ENCODE results near the gene BICC1. TPM values are rescaled to one million over a fixed set of nuclear protein-coding genes. Genes with fewer than 3 reads are reported as not detected.

BICC1 gene
- total RNA-seq, 6 experiments from 2014 or later, result 55.6 to 67.7 (median 64.8) TPM

DNA sequence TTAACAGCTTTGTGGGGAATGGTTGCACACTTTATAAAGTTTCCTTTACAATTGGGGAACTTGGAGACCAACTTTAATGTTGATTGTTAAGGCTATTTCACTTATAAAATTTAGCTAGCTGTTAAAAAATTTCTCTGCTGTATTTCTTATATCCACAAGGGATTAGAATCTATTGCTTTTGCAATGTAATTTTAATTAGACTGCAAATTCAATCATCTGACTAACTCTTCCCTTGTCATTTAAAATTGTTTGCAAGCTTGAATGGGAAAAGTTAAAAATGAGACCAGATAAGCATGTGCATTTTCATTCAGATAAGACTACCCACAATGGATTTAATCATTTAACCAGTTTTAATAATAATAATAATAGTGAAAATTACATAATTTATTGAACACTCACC, 213.2 kb downstream of the BICC1 start:
- H3K4me1 Mint-ChIP-seq (ENCODE audit: low read depth), result peaks cover 55% of the 10 kb centered on the region
- no peak overlapping the region for H3K27ac Mint-ChIP-seq
- TF ChIP-seq, protein P1, sequence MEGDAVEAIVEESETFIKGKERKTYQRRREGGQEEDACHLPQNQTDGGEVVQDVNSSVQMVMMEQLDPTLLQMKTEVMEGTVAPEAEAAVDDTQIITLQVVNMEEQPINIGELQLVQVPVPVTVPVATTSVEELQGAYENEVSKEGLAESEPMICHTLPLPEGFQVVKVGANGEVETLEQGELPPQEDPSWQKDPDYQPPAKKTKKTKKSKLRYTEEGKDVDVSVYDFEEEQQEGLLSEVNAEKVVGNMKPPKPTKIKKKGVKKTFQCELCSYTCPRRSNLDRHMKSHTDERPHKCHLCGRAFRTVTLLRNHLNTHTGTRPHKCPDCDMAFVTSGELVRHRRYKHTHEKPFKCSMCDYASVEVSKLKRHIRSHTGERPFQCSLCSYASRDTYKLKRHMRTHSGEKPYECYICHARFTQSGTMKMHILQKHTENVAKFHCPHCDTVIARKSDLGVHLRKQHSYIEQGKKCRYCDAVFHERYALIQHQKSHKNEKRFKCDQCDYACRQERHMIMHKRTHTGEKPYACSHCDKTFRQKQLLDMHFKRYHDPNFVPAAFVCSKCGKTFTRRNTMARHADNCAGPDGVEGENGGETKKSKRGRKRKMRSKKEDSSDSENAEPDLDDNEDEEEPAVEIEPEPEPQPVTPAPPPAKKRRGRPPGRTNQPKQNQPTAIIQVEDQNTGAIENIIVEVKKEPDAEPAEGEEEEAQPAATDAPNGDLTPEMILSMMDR (IDR thresholded peaks at IDR 0.05), result no peak
- H3K4me3 Mint-ChIP-seq, result no peak overlapping the region
- peaks cover 14% of the 10 kb centered on the region for H3K9me3 Mint-ChIP-seq
- DNase-seq, result no peak
- peaks cover 27% of the 10 kb centered on the region for H3K36me3 Mint-ChIP-seq (ENCODE audit: low read depth)
- peaks cover 3% of the 10 kb centered on the region for H3K27me3 Mint-ChIP-seq (ENCODE audit: insufficient read depth)

GRCh38 chr10:58727633-58728032, 215.0 kb downstream of the BICC1 start:
- DNase-seq, result no peak
- H3K36me3 Mint-ChIP-seq (ENCODE audit: low read depth), result peaks cover 40% of the 10 kb centered on the region
- peaks cover 40% of the 10 kb centered on the region for H3K4me1 Mint-ChIP-seq (ENCODE audit: low read depth)
- H3K4me3 Mint-ChIP-seq, result no peak overlapping the region
- H3K27ac Mint-ChIP-seq, result no peak overlapping the region
- TF ChIP-seq, protein P1 (IDR thresholded peaks at IDR 0.05), result no peak
- peaks cover 26% of the 10 kb centered on the region for H3K9me3 Mint-ChIP-seq
- peaks cover 3% of the 10 kb centered on the region for H3K27me3 Mint-ChIP-seq (ENCODE audit: insufficient read depth)

DNA sequence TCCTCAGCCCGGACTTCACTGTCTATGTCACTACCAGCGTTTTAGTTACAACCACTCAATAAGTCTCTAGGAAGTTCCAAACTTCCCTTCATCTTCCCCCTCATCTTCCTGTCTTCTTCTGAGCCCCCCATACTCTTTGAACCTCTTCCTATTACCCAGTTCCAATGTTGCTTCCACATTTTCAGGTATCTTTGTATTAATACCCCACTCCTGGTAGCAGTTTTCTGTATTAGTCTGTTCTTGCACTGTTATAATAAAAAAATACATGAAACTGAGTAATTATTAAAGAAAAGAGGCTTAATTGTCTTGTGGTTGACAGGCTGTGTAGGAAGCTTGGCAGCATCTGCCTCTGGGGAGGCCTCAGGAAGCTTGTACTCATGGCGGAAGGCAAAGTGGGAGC, 218.6 kb downstream of the BICC1 start:
- H3K36me3 Mint-ChIP-seq (ENCODE audit: low read depth), result peaks cover 40% of the 10 kb centered on the region
- DNase-seq, result no peak
- peaks cover 2% of the 10 kb centered on the region; the same call in 1 of the 2 replicates for H3K27me3 Mint-ChIP-seq (ENCODE audit: insufficient read depth)
- peaks cover 47% of the 10 kb centered on the region for H3K4me1 Mint-ChIP-seq (ENCODE audit: low read depth)
- peaks cover 26% of the 10 kb centered on the region for H3K9me3 Mint-ChIP-seq
- H3K27ac Mint-ChIP-seq, result no peak overlapping the region; the same call in 1 of the 2 replicates
- no peak overlapping the region for H3K4me3 Mint-ChIP-seq
- TF ChIP-seq, protein P1 (IDR thresholded peaks at IDR 0.05), result no peak

DNA sequence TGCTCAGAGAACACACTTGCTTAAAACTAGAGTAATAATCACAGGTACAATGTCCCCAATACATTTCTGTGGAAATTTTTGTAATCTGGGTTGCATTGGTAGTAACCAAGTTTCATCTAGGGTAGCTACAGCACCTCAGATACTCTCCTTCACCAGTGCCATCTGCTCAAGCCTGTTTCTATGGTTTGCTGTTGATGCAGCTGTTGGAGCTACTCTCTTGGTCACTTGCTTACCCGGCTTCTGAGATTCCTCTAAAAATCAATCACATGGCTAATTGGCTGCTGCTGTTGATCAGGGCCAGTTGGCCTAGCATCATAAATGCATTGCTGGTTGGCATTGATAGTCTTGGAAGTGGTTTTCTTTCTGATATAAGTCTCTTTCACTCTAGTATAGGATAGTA, 220.8 kb downstream of the BICC1 start:
- TF ChIP-seq, protein P1 (IDR thresholded peaks at IDR 0.05), result no peak
- peaks cover 26% of the 10 kb centered on the region for H3K9me3 Mint-ChIP-seq
- DNase-seq, result no peak
- peaks cover 36% of the 10 kb centered on the region for H3K4me1 Mint-ChIP-seq (ENCODE audit: low read depth)
- H3K36me3 Mint-ChIP-seq (ENCODE audit: low read depth), result peaks cover 48% of the 10 kb centered on the region
- peak overlapping the region; percentile 50 for H3K4me3 Mint-ChIP-seq
- H3K27ac Mint-ChIP-seq, result peak overlapping the region; percentile 59
- peaks cover 3% of the 10 kb centered on the region; the same call in 1 of the 2 replicates for H3K27me3 Mint-ChIP-seq (ENCODE audit: insufficient read depth)

DNA sequence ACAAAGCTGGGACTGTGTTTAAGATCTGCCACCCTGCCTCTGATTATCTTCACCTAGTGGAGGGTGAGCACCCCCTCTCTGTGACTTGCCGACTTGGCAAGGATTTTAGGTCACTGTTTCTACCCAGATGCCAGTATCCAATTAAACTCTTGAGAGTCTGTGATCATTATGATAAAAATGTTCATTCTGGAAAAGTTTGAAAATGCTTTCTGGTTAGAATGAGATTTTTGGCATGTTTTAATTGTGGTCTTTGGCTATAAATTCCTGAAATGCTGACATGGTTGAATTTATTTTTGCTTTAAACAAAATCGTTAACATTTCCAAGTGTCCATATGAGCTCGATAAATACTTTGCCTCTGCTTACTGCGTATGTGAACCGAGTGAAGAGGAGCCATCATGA, 221.4 kb downstream of the BICC1 start:
- H3K27ac Mint-ChIP-seq, result peak overlapping the region; percentile 59
- DNase-seq, result peak; percentile 62

More for the DNA sequence above, 221.4 kb downstream of the BICC1 start:
- peaks cover 34% of the 10 kb centered on the region for H3K4me1 Mint-ChIP-seq (ENCODE audit: low read depth)
- peaks cover 25% of the 10 kb centered on the region for H3K9me3 Mint-ChIP-seq
- H3K4me3 Mint-ChIP-seq, result peak overlapping the region; percentile 50
- peaks cover 44% of the 10 kb centered on the region for H3K36me3 Mint-ChIP-seq (ENCODE audit: low read depth)
- H3K27me3 Mint-ChIP-seq (ENCODE audit: insufficient read depth), result peaks cover 3% of the 10 kb centered on the region; the same call in 1 of the 2 replicates
- TF ChIP-seq, protein P1 (IDR thresholded peaks at IDR 0.05), result peak; percentile 62; the same call in 1 of the 2 replicates
